SK-N-SH (cell line): ENCODE measurements around the gene MYO1C. TPM values are rescaled to one million over a fixed set of nuclear protein-coding genes. Genes with fewer than 3 reads are reported as not detected.

ENCODE experiments used
- CTCF ChIA-PET: fragments of 300-600, 350-600 bp; formaldehyde crosslinking; extraction: SDS; loops from one replicate; lab custom pipeline; 2021; lab: Yijun Ruan, JAX
- POLR2A ChIA-PET: fragments of 350-600 bp; sonication (Branson Sonifier 250); formaldehyde crosslinking; extraction: SDS; loops from one replicate; lab custom pipeline; 2020; ENCODE audit warnings: antibody characterized with exemption, inconsistent platforms; lab: Yijun Ruan, JAX
- DNase-seq: peaks from one replicate; pipeline ENCODE4 v3.0.0; 2012
- H2AFZ ChIP-seq: fragments of 200-600 bp; sonication (generic); 2 replicates; pipeline ENCODE4 v1.8.1; 2016; ENCODE audit warnings: antibody characterized with exemption, mild to moderate bottlenecking, low read depth
- H3F3A ChIP-seq: fragments of 200-600 bp; sonication (generic); replicated peaks from 2 replicates; pipeline ENCODE3; 2016; ENCODE audit warnings: antibody characterized with exemption, mild to moderate bottlenecking; ENCODE audit not compliant: insufficient read depth
- H3K27ac ChIP-seq, 2 experiments: fragments of 200-500 bp in 1 of 2; fragments of 200-600 bp in 1 of 2; sonication (Bioruptor generic) in 1 of 2; sonication (generic), shearing (Covaris generic) in 1 of 2; 2 replicates each; pipeline versions ENCODE4 v1.5.1 to v1.6.1; 2014 to 2016; ENCODE audit warnings: low read depth in 2 of 2, inconsistent platforms in 1 of 2, low read length in 1 of 2, mild to moderate bottlenecking in 1 of 2, mixed read lengths in 1 of 2
- H3K27me3 ChIP-seq: fragments of 200-600 bp; sonication (generic), shearing (Covaris generic); 2 replicates; pipeline ENCODE4 v1.6.1; 2016; ENCODE audit warnings: mixed run types; ENCODE audit not compliant: insufficient read depth
- H3K36me3 ChIP-seq, 2 experiments: fragments of 200-500 bp in 1 of 2; fragments of 200-600 bp in 1 of 2; sonication (Bioruptor generic) in 1 of 2; sonication (generic) in 1 of 2; replicated peaks in 1 of 2; 2 replicates each; pipeline versions ENCODE3 to v1.5.1; 2014 to 2016; ENCODE audit warnings: low read length in 1 of 2, mild to moderate bottlenecking in 1 of 2; ENCODE audit not compliant: insufficient read depth in 2 of 2, control insufficient read depth in 1 of 2
- H3K4me1 ChIP-seq, 2 experiments: fragments of 200-500 bp in 1 of 2; fragments of 200-600 bp in 1 of 2; sonication (Bioruptor generic) in 1 of 2; sonication (generic), shearing (Covaris generic) in 1 of 2; 2 replicates each; pipeline versions ENCODE4 v1.5.1 to v1.6.1; 2014 to 2016; ENCODE audit warnings: low read depth in 1 of 2, low read length in 1 of 2, mixed run types in 1 of 2; ENCODE audit not compliant: insufficient read depth in 2 of 2, control insufficient read depth in 1 of 2
- H3K4me2 ChIP-seq: fragments of 200-600 bp; sonication (generic), shearing (Covaris generic); 2 replicates; pipeline ENCODE4 v1.6.1; 2017; ENCODE audit warnings: mixed run types
- H3K4me3 ChIP-seq, 2 experiments: fragments of 200-500 bp in 1 of 2; fragments of 200-600 bp in 1 of 2; sonication (Bioruptor generic) in 1 of 2; sonication (generic), shearing (Covaris generic) in 1 of 2; 2 replicates each; pipeline versions ENCODE4 v1.5.1 to v1.8.1; 2014 to 2016; ENCODE audit warnings: low read depth in 2 of 2, inconsistent platforms in 1 of 2, low read length in 1 of 2, mild to moderate bottlenecking in 1 of 2, mixed read lengths in 1 of 2, moderate library complexity in 1 of 2
- H3K79me2 ChIP-seq: fragments of 200-600 bp; sonication (generic); 2 replicates; pipeline ENCODE4 v1.8.1; 2017; ENCODE audit warnings: mild to moderate bottlenecking; ENCODE audit not compliant: insufficient read depth
- H3K9ac ChIP-seq: fragments of 200-600 bp; sonication (generic); 2 replicates; pipeline ENCODE4 v1.6.1; 2017; ENCODE audit warnings: mixed run types
- H3K9me2 ChIP-seq: fragments of 200-600 bp; sonication (generic); 2 replicates; pipeline ENCODE4 v1.6.1; 2017; ENCODE audit warnings: mixed run types
- H3K9me3 ChIP-seq: fragments of 200-600 bp; sonication (generic); 2 replicates; pipeline ENCODE4 v1.6.1; 2017; ENCODE audit warnings: mixed run types, mild to moderate bottlenecking, moderate library complexity
- H4K20me1 ChIP-seq: fragments of 200-600 bp; sonication (generic); 2 replicates; pipeline ENCODE4 v1.6.1; 2017; ENCODE audit warnings: mild to moderate bottlenecking, mixed run types; ENCODE audit not compliant: insufficient read depth
- CHD2 ChIP-seq: fragments of 150-350 bp; IDR thresholded peaks from 2 replicates; pipeline ENCODE4 v1.6.1; 2018; ENCODE audit warnings: low read length; ENCODE audit not compliant: partially characterized antibody
- CTCF ChIP-seq: fragments of 200-600 bp; sonication (generic); IDR thresholded peaks from 2 replicates; pipeline ENCODE4 v1.6.1; 2017; ENCODE audit warnings: antibody characterized with exemption, mild to moderate bottlenecking, moderate library complexity
- ELF1 ChIP-seq: IDR thresholded peaks from 2 replicates; pipeline ENCODE4 v1.4.0; 2012
- FOSL2 ChIP-seq: IDR thresholded peaks from 2 replicates; pipeline ENCODE4 v1.4.0; 2012; ENCODE audit warnings: low read depth, mild to moderate bottlenecking, moderate library complexity, borderline replicate concordance
- GATA2 ChIP-seq: sonication (generic); formaldehyde crosslinking; IDR thresholded peaks from 2 replicates; pipeline ENCODE4 v1.5.0; 2020; ENCODE audit warnings: mild to moderate bottlenecking, missing genetic modification reagents
- MEF2A ChIP-seq: IDR thresholded peaks from 2 replicates; pipeline ENCODE4 v1.4.0; 2012; ENCODE audit warnings: low read depth, borderline replicate concordance
- NRF1 ChIP-seq: IDR thresholded peaks from 2 replicates; pipeline ENCODE4 v1.6.1; 2012; ENCODE audit warnings: low read depth, mild to moderate bottlenecking, low read length
- RAD21 ChIP-seq: IDR thresholded peaks from 2 replicates; pipeline ENCODE4 v1.6.1; 2012; ENCODE audit warnings: mild to moderate bottlenecking, low read length
- RCOR1 ChIP-seq: fragments of 150-350 bp; IDR thresholded peaks from 2 replicates; pipeline ENCODE4 v1.6.1; 2017; ENCODE audit warnings: antibody characterized with exemption, low read length
- RFX5 ChIP-seq: IDR thresholded peaks from 2 replicates; pipeline ENCODE4 v1.6.1; 2012; ENCODE audit warnings: mild to moderate bottlenecking, improper control_type of control experiment, low read length
- RXRA ChIP-seq: IDR thresholded peaks from 2 replicates; pipeline ENCODE4 v1.4.0; 2012; ENCODE audit warnings: low read depth, mild to moderate bottlenecking, borderline replicate concordance
- SMC3 ChIP-seq: IDR thresholded peaks from 2 replicates; pipeline ENCODE4 v1.6.1; 2012; ENCODE audit warnings: low read depth, low read length, improper control_type of control experiment
- TAF1 ChIP-seq: IDR thresholded peaks from 2 replicates; pipeline ENCODE4 v1.6.1; 2012; ENCODE audit warnings: low read depth, mild to moderate bottlenecking, low read length, moderate library complexity, borderline replicate concordance
- YY1 ChIP-seq: IDR thresholded peaks from 2 replicates; pipeline ENCODE4 v1.4.0; 2012; ENCODE audit warnings: low read depth, mild to moderate bottlenecking
- WGBS: methylation state at CpG from one replicate; pipeline ENCODE4 v1.1.6; 2017; ENCODE audit warnings: low lambda C conversion rate; 5-methylcytosine and 5-hydroxymethylcytosine counted together
- polyA plus RNA-seq, 3 experiments: library from polyadenylated mRNA; depleted of rRNA; stranded (reverse); fragments of >200 nt; gene quantifications; 2 replicates each; pipeline ENCODE4 v1.2.3, GENCODE V29; 2012
- TF ChIP-seq, protein P1 (sequence below): IDR thresholded peaks from 2 replicates; pipeline ENCODE4 v1.4.0; 2012; ENCODE audit warnings: low read depth, borderline replicate concordance
- TF ChIP-seq, protein P2 (sequence below): IDR thresholded peaks from 2 replicates; pipeline ENCODE4 v1.4.0; 2012; ENCODE audit warnings: low read depth

The MYO1C gene
- polyA plus RNA-seq, 1 of the 3 experiments (the other 2 are of a cell fraction) = 102 TPM

- H3K4me3 ChIP-seq = no peak overlapping the region
- H3K9me2 ChIP-seq = no peaks in the 10 kb centered on the region
- H3K79me2 ChIP-seq = peaks cover 100% of the 10 kb centered on the region
- peaks cover 0 to 6% of the 10 kb centered on the region in 2 experiments; a peak in 2 of 4 replicates for H3K4me1 ChIP-seq
- H3K27me3 ChIP-seq = no peaks in the 10 kb centered on the region
- no peak for DNase-seq
- no peak overlapping the region for H3K9ac ChIP-seq
- H3K27ac ChIP-seq = no peak overlapping the region
- peaks cover 86% of the 10 kb centered on the region for H4K20me1 ChIP-seq
- WGBS = 72% methylated on average over 3 of the region's 3 CpGs
- no peak overlapping the region for H2AFZ ChIP-seq
- ChIA-PET CTCF (no interaction called here), POLR2A (interaction anchor here (1.3 kb wide), 1 partner anchor 9 kb away, joined by 3 read pairs; no protein-coding TSS in a partner anchor)
- peaks cover 21% of the 10 kb centered on the region for H3F3A ChIP-seq
- H3K36me3 ChIP-seq = peaks cover 19 to 42% of the 10 kb centered on the region in 2 experiments
- H3K9me3 ChIP-seq = no peaks in the 10 kb centered on the region
- no peak for TF ChIP-seq CHD2
- no peak for TF ChIP-seq RXRA
- no peak for TF ChIP-seq MEF2A
- no peak for TF ChIP-seq YY1
- TF ChIP-seq CTCF = no peak
- no peak for TF ChIP-seq ELF1
- no peak for TF ChIP-seq RAD21
- TF ChIP-seq SMC3 = no peak
- TF ChIP-seq, protein P1, sequence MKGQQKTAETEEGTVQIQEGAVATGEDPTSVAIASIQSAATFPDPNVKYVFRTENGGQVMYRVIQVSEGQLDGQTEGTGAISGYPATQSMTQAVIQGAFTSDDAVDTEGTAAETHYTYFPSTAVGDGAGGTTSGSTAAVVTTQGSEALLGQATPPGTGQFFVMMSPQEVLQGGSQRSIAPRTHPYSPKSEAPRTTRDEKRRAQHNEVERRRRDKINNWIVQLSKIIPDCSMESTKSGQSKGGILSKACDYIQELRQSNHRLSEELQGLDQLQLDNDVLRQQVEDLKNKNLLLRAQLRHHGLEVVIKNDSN = no peak
- TF ChIP-seq RCOR1 = no peak
- TF ChIP-seq RFX5 = no peak
- no peak for TF ChIP-seq FOSL2
- no peak for TF ChIP-seq TAF1
- TF ChIP-seq, protein P2, sequence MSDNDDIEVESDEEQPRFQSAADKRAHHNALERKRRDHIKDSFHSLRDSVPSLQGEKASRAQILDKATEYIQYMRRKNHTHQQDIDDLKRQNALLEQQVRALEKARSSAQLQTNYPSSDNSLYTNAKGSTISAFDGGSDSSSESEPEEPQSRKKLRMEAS = no peak
- TF ChIP-seq GATA2 (CRISPR knock-in tag) = no peak
- no peak overlapping the region for H3K4me2 ChIP-seq
Measured at GRCh38 chr17:1434150-1434549, 58.3 kb downstream of the MYO1C start.

GRCh38 chr17:1431631-1432104, 60.8 kb downstream of the MYO1C start:
- POLR2A ChIA-PET = no interaction called here
- H3K9me3 ChIP-seq = no peaks in the 10 kb centered on the region
- WGBS = 100% methylated on average over 2 of the region's 2 CpGs

More at GRCh38 chr17:1431631-1432104, 60.8 kb downstream of the MYO1C start:
- Histone ChIP-seq H3K4me3 (no peak overlapping the region), H4K20me1 (peaks cover 69% of the 10 kb centered on the region), H3K9me2 (no peaks in the 10 kb centered on the region), H3K9ac (no peak overlapping the region), H3K27me3 (no peaks in the 10 kb centered on the region), H3K36me3 (peaks cover 16 to 42% of the 10 kb centered on the region in 2 experiments), H3K27ac (no peak overlapping the region), H3K4me1 (no peaks in the 10 kb centered on the region; a peak in 1 of 4 replicates), H3K4me2 (no peak overlapping the region), H3F3A (peaks cover 4% of the 10 kb centered on the region), H3K79me2 (peaks cover 100% of the 10 kb centered on the region), H2AFZ (no peak overlapping the region)
- no peak for TF ChIP-seq TAF1
- TF ChIP-seq, protein P2 = no peak
- no peak for TF ChIP-seq NRF1
- no peak for TF ChIP-seq RAD21
- TF ChIP-seq YY1 = no peak
- TF ChIP-seq, protein P1 = no peak
- TF ChIP-seq RFX5 = no peak
- CTCF ChIA-PET = interaction anchor here (2.0 kb wide), 1 partner anchor 66 kb away, joined by 9 read pairs; no protein-coding TSS in a partner anchor
- DNase-seq = no peak
